ENCODE data around the gene TMC3.

The TMC3 gene

DNA sequence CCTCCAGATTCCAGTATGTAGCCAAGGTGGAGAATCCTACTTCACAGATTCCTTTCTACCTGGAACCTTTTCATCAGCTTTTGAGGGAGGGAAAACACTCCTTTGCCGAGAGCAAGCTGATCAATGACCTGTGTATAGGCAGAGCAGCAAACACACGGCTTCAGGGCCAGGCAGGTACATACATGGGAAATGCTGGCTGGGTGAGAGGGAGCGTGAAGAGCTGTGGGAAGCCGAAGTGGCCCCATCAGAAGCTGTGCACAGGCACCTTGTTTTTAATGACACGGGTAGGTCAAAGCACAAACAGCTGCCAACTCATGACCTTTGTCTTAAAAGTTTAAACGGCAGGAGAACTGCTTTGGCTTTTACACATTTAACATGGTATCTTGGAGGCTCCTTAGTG lies 75.4 kb downstream of the TMC3 start:
- no peak for DNase-seq (ENCODE audit: low read depth in 3 of 3)

GRCh38 chr15:81297603-81298575 lies 76.1 kb downstream of the TMC3 start:
- no peak for DNase-seq (ENCODE audit: low read depth in 3 of 3)

DNA sequence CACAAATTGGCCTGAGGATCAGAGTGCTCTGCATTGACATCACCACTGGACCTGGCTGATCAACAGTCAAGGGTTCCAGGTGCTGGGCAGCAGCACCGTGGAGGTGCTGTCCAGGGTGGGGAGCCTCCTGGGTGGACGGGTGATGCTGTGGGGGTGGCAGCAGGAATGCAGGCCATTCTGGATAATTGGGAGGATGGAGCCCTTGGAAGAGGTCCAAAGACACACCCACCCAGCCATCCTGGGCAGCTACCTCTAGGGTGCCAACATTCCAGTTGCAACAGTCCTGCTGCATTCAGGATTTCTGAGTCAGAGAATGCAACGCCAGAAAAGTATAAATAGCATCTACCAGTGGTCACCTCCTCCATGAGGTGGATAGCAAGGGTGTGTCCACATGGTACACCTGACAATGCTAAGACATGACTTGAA lies 76.9 kb downstream of the TMC3 start:
- DNase-seq (ENCODE audit: low read depth in 3 of 3): no peak

- DNase-seq (ENCODE audit: low read depth in 3 of 3): peak; percentile 42 to 62 (median 59)
Observed at GRCh38 chr15:81296673-81297072, 77.3 kb downstream of the TMC3 start.

- no peak for DNase-seq (ENCODE audit: low read depth in 3 of 3)
Observed at GRCh38 chr15:81296186-81296585, 77.8 kb downstream of the TMC3 start.

GRCh38 chr15:81295486-81296121 lies 78.4 kb downstream of the TMC3 start:
- DNase-seq (ENCODE audit: low read depth in 3 of 3): no peak

GRCh38 chr15:81294516-81294880 lies 79.5 kb downstream of the TMC3 start:
- DNase-seq (ENCODE audit: low read depth in 3 of 3): no peak

GRCh38 chr15:81293728-81294515 lies 80.1 kb downstream of the TMC3 start:
- DNase-seq (ENCODE audit: low read depth in 3 of 3): peak; percentile 70 to 78 (median 72)

DNA sequence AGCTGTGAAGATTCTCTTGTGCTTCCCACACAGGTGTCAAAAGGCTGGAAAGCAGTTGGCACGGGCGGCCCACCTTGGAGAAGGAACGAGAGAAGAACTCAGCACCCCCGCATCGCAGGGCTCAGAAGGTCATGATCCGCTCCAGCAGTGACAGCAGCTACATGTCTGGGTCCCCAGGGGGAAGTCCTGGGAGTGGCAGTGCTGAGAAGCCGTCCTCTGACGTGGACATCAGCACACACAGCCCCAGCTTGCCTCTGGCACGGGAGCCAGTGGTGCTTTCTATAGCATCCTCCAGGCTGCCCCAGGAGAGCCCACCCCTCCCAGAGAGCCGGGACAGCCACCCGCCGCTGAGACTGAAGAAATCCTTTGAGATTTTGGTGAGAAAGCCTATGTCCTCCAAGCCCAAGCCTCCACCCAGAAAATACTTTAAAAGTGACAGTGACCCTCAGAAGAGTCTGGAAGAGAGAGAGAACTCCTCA lies 81.5 kb downstream of the TMC3 start:
- peak in 1 of 3 experiments; percentile 51 for DNase-seq (ENCODE audit: low read depth in 3 of 3)

DNA sequence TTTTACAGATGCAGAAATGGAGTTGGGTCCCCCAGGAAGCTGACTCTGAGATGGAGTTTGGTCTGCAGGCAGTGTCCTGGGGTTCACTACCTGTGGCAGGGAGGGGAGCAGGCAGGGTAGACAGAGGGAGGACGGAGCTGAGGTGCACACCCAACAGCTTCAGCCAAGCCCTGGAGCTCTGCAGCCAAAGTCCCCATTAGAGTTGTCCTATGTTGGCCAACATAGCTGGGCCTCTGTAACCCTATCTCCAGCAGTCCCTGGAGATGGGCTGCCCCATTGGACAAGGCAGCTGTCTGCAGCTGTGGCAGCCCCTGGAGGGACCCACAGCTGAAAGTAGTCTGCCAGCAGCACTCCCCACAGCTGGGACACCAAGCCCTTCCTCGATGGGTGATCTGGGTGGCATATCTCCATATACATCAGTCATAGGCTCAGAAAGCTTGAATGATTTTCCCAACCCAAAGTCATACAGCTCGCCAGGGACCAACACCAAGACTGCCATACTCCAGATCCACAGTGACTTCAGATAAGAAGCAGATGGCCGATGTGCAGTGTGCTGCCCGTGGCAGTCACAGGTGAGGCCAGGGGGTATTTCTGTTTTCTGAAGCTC lies 82.0 kb downstream of the TMC3 start:
- no peak for DNase-seq (ENCODE audit: low read depth in 3 of 3)

DNA sequence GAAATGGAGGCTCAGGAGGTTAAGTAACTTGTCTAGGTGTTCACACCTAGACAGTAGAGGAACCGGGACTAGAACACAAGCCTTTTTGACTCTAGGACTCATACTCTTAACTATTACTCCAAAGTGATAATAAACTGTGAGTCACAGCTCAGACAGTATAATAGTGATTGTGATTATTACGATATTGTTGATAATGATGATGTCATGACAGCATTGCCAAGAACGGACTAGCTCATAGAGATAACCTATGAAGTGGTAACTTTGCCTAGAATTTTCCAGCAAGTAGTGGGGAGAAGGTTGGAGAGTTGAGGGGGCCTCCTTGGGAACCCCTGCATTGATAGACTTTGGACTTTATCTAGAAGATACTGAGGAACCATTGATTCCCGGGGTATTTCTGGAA lies 84.1 kb downstream of the TMC3 start:
- DNase-seq (ENCODE audit: low read depth in 3 of 3): no peak

DNA sequence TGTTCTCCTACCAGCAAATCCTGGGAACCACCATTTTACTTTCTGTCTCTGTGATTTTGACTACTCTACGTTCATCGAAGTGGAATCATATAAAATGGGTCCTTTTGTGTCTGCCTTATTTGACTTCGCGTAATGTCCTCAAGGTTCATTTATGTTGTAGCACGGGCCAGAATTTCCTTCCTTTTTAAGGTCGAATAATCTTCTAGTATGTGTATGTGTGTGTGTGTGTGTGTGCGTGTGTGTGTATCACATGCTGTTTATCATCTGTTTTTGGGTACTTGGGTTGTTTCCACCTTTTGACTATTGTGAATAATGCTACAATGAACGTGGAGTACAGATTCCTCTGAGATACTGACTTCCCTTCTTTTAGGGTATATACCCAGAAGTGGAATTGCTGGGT lies 85.4 kb downstream of the TMC3 start:
- DNase-seq (ENCODE audit: low read depth in 3 of 3): no peak

DNA sequence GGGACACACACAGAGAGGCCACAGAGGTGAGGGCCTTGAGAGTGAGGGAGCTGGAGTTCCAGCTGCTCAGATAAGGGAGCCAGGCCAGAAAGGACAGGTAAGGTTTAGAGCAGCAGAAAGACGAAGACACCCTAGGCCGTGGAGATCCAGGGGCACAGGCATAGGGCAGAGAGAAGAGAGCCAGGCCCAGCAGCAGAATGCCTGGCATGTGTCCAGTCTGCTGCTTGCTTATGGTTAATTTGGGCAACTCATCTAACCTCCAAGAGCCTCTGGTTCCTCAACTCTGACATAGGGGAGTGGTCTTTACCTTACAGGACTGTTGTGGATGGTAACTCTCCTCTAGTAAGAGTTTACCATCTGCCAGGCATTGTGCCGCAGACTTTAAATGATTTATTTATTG lies 86.0 kb downstream of the TMC3 start:
- no peak for DNase-seq (ENCODE audit: low read depth in 3 of 3)

GRCh38 chr15:81286621-81287121 lies 87.3 kb downstream of the TMC3 start:
- no peak for DNase-seq (ENCODE audit: low read depth in 3 of 3)

GRCh38 chr15:81285461-81285860 lies 88.6 kb downstream of the TMC3 start:
- DNase-seq (ENCODE audit: low read depth in 3 of 3): no peak

DNA sequence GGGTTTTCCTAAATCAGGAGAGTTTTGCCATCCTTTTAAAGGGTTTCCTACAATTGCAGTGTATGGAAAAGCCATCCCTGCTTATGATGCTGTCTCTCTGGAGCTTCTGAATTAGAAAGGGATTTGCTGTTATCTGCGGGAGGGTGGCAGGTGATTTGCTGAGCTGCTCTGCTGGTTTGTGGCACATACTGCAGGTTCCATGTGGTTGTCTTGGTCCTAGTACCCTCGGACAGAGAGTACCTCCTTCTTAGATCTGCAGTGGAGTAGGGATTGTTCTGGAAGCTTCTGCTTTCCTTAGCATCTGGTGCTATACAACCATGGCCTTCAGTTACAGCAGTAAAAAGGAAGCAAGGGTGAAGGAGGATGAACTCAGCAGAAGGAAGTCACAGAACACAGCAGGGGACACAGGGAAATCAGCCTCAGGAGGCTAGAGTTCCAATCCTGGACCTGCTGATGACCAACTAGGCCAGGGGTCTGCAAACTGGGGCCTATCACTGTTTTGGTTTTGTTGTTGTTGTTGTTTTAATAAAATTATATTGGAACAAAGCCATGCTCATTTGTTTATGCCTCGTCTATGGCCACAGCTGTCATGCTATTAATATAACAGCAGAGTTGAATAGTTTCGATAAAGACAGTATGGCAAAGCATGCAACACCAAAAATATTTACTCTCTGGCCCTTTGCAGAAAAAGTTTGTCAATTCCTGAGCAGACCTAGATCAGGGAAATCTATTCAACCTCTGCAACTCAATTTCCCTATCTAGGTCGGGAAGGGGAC lies 89.6 kb downstream of the TMC3 start:
- no peak for DNase-seq (ENCODE audit: low read depth in 3 of 3)

DNA sequence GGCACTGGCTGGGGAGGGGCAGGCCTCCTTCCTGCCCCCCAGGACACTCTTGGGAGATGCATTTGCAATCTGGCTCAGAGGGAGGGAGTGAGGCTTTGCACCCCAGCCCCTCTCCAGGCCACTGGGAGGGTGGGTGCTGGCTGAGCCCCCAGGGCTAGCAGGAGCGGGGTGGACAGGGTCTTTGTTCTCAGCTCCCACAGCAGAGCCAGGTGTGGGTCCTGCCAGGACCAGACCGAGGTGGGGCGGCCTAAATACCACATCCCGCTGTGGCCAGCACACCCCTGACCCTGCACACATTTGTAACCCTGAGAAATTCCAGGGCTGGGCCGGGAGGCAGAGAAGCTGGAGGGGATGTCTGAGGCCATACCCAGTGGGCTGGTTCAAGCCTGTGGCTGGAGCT lies 91.1 kb downstream of the TMC3 start:
- DNase-seq (ENCODE audit: low read depth in 3 of 3): no peak

DNA sequence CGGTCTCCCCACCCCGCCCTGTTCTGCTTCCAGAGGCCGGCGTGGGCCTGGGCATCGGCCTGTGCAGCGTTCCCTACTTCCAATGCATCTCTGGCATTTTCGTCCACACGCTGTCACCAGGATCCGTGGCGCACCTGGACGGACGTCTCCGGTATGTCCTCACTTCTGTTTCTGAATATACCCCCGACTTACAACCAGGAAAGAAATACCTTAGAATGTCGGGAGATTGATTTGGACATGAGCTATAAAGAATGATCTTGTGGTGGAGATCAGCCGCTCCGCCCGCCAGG lies 91.5 kb downstream of the TMC3 start:
- DNase-seq (ENCODE audit: low read depth in 3 of 3): no peak

DNA sequence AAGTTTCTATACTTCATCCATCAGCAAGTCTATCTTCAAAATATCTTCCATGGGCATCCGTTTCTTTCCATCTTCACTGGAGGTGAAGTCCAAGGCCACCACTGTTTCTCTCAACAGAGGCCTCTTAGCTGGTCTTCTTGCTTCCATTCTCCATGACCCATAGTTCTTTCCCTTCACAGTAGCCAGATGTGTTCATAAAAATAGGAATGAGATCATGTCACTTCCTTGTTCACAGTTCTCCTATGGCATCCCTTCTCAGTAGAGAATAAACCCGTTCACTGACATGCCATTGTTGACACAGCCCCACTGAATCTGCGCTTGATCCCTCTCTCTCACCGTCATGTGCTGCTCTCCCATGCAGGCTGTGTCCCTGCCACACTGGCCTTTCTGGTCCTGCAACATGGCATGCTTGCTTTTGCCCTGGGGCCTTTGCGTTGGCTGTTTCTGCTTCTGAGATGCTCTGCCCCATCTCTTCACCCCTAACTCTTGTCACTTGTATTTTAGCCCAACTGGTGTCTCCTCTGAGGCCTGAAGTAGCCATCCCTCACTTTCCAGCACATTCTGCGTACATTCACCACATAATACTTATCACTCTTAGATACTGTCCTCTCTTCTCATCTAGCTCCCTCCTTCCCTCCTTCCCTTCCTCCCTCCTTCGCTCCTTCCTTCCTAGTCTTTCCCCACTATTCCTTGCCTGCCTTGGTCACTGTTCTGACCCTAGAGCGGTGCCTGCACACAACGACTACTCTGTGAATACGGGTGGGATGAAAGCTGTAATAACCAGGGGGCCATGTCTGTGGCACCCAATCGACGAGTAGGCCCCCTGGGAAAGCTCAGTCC lies 92.0 kb downstream of the TMC3 start:
- DNase-seq (ENCODE audit: low read depth in 3 of 3): no peak

DNA sequence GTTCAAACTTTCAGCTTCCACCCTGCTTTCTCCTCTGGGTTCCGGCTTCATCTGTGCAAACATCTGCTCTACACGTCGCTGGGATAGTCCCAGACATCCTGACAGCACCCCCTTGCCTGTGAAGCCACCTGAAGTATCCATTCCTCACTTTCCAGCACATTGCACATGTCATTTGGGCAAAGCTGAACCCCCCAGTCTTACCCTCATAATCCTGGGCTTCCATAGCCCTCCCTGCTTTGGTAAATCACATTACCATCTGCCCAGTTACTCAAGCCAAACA lies 92.6 kb downstream of the TMC3 start:
- no peak for DNase-seq (ENCODE audit: low read depth in 3 of 3)
